Karpas-422 (cell line): ENCODE measurements around the gene AQP12B. TPM values are rescaled to one million over a fixed set of nuclear protein-coding genes. Genes with fewer than 3 reads are reported as not detected.
"Not testable (repeated sequence)": the region's sequence is repeated elsewhere in the genome, so short reads cannot be mapped to it uniquely, and the experiment has no call there.

ENCODE experiments used
- DNase-seq: peaks from one replicate; pipeline ENCODE4 v3.0.0-alpha.2; 2015
- H2AFZ ChIP-seq: fragments of 200-600 bp; sonication (generic); 2 replicates; pipeline ENCODE4 v1.6.1; 2014; ENCODE audit warnings: antibody characterized with exemption, low read length, mixed read lengths
- H3K27ac ChIP-seq: fragments of 200-600 bp; sonication (generic); 2 replicates; pipeline ENCODE4 v1.5.1; 2014; ENCODE audit warnings: mild to moderate bottlenecking, low read length, moderate library complexity
- H3K27me3 ChIP-seq: fragments of 200-600 bp; sonication (generic); 2 replicates; pipeline ENCODE4 v1.6.1; 2014; ENCODE audit warnings: low read length, mixed read lengths
- H3K36me3 ChIP-seq: fragments of 200-600 bp; sonication (generic); 2 replicates; pipeline ENCODE4 v1.6.1; 2014; ENCODE audit warnings: low read length, mixed read lengths; ENCODE audit not compliant: insufficient read depth
- H3K4me1 ChIP-seq: fragments of 200-600 bp; sonication (generic); 2 replicates; pipeline ENCODE4 v1.6.1; 2014; ENCODE audit warnings: mild to moderate bottlenecking, low read length, mixed read lengths
- H3K4me2 ChIP-seq: fragments of 200-600 bp; sonication (generic); 2 replicates; pipeline ENCODE4 v1.6.1; 2014; ENCODE audit warnings: low read length, low read depth, mild to moderate bottlenecking; ENCODE audit not compliant: poor library complexity, severe bottlenecking
- H3K4me3 ChIP-seq: fragments of 200-600 bp; sonication (generic); 2 replicates; pipeline ENCODE4 v1.5.1; 2014; ENCODE audit warnings: mild to moderate bottlenecking, antibody characterized with exemption, low read length, mixed read lengths
- H3K79me2 ChIP-seq: fragments of 200-600 bp; sonication (generic); 2 replicates; pipeline ENCODE4 v1.6.1; 2014; ENCODE audit warnings: mild to moderate bottlenecking, low read length, mixed read lengths
- H3K9ac ChIP-seq: fragments of 200-600 bp; sonication (generic); 2 replicates; pipeline ENCODE4 v1.6.0; 2014; ENCODE audit warnings: low read length
- H3K9me2 ChIP-seq: fragments of 200-600 bp; sonication (generic), shearing (Covaris generic); replicated peaks from 2 replicates; pipeline ENCODE4 v1.6.0; 2014; ENCODE audit warnings: mild to moderate bottlenecking, low read length, moderate library complexity; ENCODE audit not compliant: insufficient read depth
- H3K9me3 ChIP-seq: fragments of 300-700, 200-600 bp; sonication (generic); 2 replicates; pipeline ENCODE4 v1.6.1; 2014; ENCODE audit warnings: low read length, mixed read lengths
- H4K20me1 ChIP-seq: fragments of 200-600 bp; sonication (generic); 2 replicates; pipeline ENCODE4 v1.6.1; 2014; ENCODE audit warnings: mild to moderate bottlenecking, antibody characterized with exemption, low read length, low read depth; ENCODE audit not compliant: insufficient read depth
- total RNA-seq: library from RNA; depleted of rRNA; stranded (reverse); fragments of >200 nt; shearing (Covaris generic); gene quantifications from 2 replicates; pipeline ENCODE4 v1.2.3, GENCODE V29; 2014; ENCODE audit warnings: low replicate concordance

Gene AQP12B
- total RNA-seq, 1 experiment from 2014 or later, result not detected

- not testable (repeated sequence) for H3K9me3 ChIP-seq, DNase-seq, H3K27ac ChIP-seq, H2AFZ ChIP-seq, H3K4me1 ChIP-seq, H3K4me2 ChIP-seq, H3K4me3 ChIP-seq, H3K9me2 ChIP-seq, H4K20me1 ChIP-seq, H3K79me2 ChIP-seq, H3K9ac ChIP-seq, H3K36me3 ChIP-seq, H3K27me3 ChIP-seq
Measured at GRCh38 chr2:240691631-240692420, 9.1 kb upstream of the AQP12B start, which contains the start of gene AQP12A. Gene AQP12A, plus strand, starts transcription at chr2:240691866. Its CDS starts 48 bp downstream, at chr2:240691914.

- H3K4me3 ChIP-seq, H4K20me1 ChIP-seq, H3K4me2 ChIP-seq, H3K4me1 ChIP-seq, H3K79me2 ChIP-seq, H3K27ac ChIP-seq, H3K9me3 ChIP-seq, H3K36me3 ChIP-seq, H3K27me3 ChIP-seq, DNase-seq, H3K9ac ChIP-seq, H2AFZ ChIP-seq, H3K9me2 ChIP-seq: not testable (repeated sequence)
Measured at GRCh38 chr2:240691075-240691427, 8.4 kb upstream of the AQP12B start.

GRCh38 chr2:240690421-240691074 is 7.9 kb upstream of the AQP12B start:
- not testable (repeated sequence) for H3K9me2 ChIP-seq, H2AFZ ChIP-seq, H3K9me3 ChIP-seq, H3K36me3 ChIP-seq, H3K9ac ChIP-seq, H3K27me3 ChIP-seq, H3K79me2 ChIP-seq, DNase-seq, H4K20me1 ChIP-seq, H3K4me1 ChIP-seq, H3K27ac ChIP-seq, H3K4me3 ChIP-seq, H3K4me2 ChIP-seq

DNA sequence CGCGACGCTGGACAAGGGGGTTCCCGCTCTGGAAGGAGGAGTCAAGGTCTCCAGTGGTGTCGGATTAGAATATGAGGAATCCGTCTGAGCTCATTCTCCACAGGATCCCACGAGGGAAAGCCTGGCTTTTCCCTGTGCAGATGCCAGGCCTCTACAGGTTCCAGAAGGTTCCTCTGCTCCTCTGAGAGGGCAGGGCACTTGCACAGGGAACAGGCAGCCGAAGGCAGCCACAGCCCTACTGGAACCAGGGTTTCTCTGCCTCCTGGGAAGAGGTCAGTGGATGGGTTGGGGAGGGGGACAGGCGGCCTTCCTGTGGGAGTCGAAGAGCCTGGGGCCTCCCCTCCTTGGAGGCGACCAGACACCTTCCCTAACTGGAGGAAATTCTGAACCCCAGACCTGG is 7.3 kb upstream of the AQP12B start:
- Histone ChIP-seq H4K20me1 (no peaks in the 10 kb centered on the region), H3K9me3 (no peaks in the 10 kb centered on the region), H3K9me2 (no peaks in the 10 kb centered on the region), H3K36me3 (no peaks in the 10 kb centered on the region), H3K27ac (no peak overlapping the region), H3K9ac (no peak overlapping the region), H3K79me2 (no peaks in the 10 kb centered on the region), H3K4me3 (no peak overlapping the region), H3K4me2 (no peak overlapping the region), H3K27me3 (no peaks in the 10 kb centered on the region), H3K4me1 (no peaks in the 10 kb centered on the region), H2AFZ (no peak overlapping the region)
- DNase-seq, result no peak

- Histone ChIP-seq H3K79me2 (no peaks in the 10 kb centered on the region), H3K9me2 (no peaks in the 10 kb centered on the region), H3K4me1 (no peaks in the 10 kb centered on the region), H3K9me3 (no peaks in the 10 kb centered on the region), H2AFZ (no peak overlapping the region), H3K4me2 (no peak overlapping the region), H3K27ac (no peak overlapping the region), H3K36me3 (no peaks in the 10 kb centered on the region), H4K20me1 (no peaks in the 10 kb centered on the region), H3K4me3 (no peak overlapping the region), H3K9ac (no peak overlapping the region), H3K27me3 (no peaks in the 10 kb centered on the region)
- DNase-seq, result no peak
Measured at GRCh38 chr2:240688553-240688919, 5.9 kb upstream of the AQP12B start.

DNA sequence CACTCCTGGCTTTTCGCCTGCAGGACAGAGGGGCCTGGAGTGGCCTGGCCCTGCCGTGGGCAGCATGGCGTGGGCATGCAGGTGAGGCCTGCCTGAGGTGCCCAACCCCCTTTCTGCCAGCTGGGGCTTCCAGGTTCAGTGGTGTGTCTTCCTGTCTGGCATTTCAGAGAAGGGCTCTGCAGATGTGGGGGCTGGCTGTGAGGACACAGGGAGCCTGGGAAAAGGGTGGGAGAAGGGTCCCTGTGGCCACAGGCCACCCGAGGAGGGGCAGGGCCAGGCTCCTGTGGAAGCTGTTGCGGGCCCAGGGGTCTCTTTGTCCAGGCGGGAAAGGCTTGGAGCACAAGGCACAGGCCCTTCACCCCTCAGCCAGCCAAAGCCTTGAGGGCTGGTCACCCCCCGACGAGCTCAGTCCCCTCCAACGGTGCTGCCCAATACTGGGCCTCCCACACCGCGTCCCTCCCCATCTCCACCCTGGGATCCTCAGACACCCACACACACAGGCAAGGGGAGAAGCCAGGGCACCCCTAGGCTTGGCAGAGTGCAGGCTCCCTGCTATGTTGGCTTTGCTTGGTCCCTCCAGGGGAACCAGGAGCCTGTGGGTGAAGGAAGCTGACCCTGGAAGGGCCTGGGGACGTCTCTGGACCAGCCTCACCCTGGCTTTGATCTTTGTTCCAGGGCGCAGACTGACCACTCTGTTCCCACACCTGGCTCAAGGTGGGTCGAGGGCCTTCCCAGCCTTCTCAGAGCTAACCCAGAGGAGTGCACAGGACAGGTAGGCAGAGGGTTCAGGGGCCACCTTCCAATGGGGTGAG is 5.3 kb upstream of the AQP12B start:
- no peak for DNase-seq
- Histone ChIP-seq H3K27me3 (no peaks in the 10 kb centered on the region), H4K20me1 (no peaks in the 10 kb centered on the region), H3K9ac (no peak overlapping the region), H3K27ac (no peak overlapping the region), H3K9me2 (no peaks in the 10 kb centered on the region), H2AFZ (no peak overlapping the region), H3K4me1 (no peaks in the 10 kb centered on the region), H3K4me3 (no peak overlapping the region), H3K9me3 (no peaks in the 10 kb centered on the region), H3K4me2 (no peak overlapping the region), H3K79me2 (no peaks in the 10 kb centered on the region), H3K36me3 (no peaks in the 10 kb centered on the region)

DNA sequence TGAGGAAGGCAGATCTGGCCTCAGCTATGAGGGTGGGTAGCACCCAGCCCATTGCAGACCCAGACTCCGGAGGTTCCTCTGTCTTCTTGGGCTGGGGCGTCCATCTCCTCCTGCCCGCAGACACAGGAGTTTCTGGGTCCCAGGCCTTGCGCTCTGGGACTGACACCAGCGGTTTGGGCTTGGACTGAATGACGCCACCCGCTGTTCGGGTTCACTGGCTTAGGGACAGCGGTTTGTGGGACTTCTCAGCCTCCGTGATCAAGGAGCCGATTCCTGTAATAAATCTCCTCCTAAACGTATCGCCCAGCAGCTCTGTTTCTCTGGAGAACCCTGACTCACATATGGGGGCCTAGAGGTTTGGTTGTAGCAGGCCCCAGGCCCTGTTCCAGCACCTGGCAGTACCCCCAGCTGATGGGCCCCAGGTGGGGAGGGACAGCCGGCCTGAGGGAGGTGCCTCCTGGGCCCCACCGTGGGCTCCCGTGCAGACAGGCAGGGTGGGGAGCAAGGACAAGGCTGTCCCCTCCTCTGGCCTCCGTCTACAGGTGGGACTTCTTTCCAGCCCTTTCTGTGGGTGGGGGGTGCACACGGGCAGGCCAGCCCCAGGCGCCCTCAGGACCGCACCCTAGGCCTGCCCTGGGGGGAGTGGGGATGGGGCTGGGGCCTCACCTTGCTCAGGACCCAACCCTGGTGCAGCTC is 4.5 kb upstream of the AQP12B start:
- H3K36me3 ChIP-seq, result no peaks in the 10 kb centered on the region
- H3K27ac ChIP-seq, result no peak overlapping the region
- no peak for DNase-seq
- no peaks in the 10 kb centered on the region for H3K79me2 ChIP-seq
- H3K4me2 ChIP-seq, result no peak overlapping the region
- no peaks in the 10 kb centered on the region for H3K4me1 ChIP-seq
- no peak overlapping the region for H2AFZ ChIP-seq
- no peak overlapping the region for H3K4me3 ChIP-seq
- H3K27me3 ChIP-seq, result no peaks in the 10 kb centered on the region
- no peaks in the 10 kb centered on the region for H4K20me1 ChIP-seq
- no peak overlapping the region for H3K9ac ChIP-seq
- no peaks in the 10 kb centered on the region for H3K9me3 ChIP-seq
- no peaks in the 10 kb centered on the region for H3K9me2 ChIP-seq

- no peak overlapping the region for H3K4me3 ChIP-seq
- H3K36me3 ChIP-seq, result no peaks in the 10 kb centered on the region
- no peaks in the 10 kb centered on the region for H3K9me2 ChIP-seq
- no peak overlapping the region for H3K9ac ChIP-seq
- H3K9me3 ChIP-seq, result no peaks in the 10 kb centered on the region
- no peaks in the 10 kb centered on the region for H3K27me3 ChIP-seq
- H3K4me1 ChIP-seq, result no peaks in the 10 kb centered on the region
- no peak for DNase-seq
- H3K79me2 ChIP-seq, result no peaks in the 10 kb centered on the region
- no peaks in the 10 kb centered on the region for H4K20me1 ChIP-seq
- no peak overlapping the region for H3K27ac ChIP-seq
- H2AFZ ChIP-seq, result no peak overlapping the region
- no peak overlapping the region for H3K4me2 ChIP-seq
Measured at GRCh38 chr2:240686460-240686859, 3.8 kb upstream of the AQP12B start.
